ENCODE data around the gene TK1. TPM values are rescaled to one million over a fixed set of nuclear protein-coding genes. Genes with fewer than 3 reads are reported as not detected.

The TK1 gene
- polyA plus RNA-seq, 3 donors, result 0.67 to 2.0 (median 1.4) TPM

DNA sequence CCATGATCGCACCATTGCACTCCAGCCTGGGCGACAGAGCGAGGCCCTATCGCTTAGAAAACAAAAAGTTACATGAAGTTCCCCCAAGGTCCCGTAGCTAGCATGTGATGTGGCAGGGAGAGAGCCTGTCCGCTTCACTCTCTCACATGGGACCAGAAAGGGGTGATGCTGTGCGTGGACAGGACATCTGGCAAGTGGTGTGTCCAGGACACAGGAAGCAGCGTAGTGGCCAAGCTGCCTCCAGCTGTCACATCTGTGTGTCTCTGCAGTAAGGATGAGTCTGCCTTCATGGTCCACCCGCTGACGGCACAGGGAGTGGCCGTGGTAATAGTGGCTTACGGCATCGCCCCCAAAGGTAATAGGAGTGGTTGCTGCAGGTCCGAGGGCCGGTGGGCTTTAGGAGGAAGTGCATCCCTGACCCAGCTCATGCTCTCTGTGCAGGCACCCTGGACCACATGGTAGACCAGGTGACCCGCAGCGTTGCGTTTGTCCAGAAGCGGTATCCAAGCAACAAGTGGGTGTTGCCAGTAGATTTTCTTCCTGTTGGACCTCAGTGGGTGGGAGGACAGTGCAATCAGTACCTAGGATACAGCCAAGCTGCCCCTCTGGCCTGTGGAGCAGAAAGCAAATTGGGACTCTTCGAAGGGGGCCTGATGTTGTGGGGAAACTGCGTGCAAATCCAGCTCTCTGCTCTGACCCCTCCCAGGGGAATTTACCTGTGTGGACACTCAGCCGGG lies 17.7 kb upstream of the TK1 start:
- Mint-ChIP-seq H3K36me3 (peaks cover 15 to 18% of the 10 kb centered on the region in 2 donors), H3K9me3 (peaks cover 0 to 3% (median 0%) of the 10 kb centered on the region in 7 donors), H3K4me1 (peaks cover 5% of the 10 kb centered on the region), H3K27me3 (ENCODE audit: low read depth in 3 of 3) (peaks cover 0 to 3% (median 3%) of the 10 kb centered on the region in 3 donors), H3K27ac (no peak overlapping the region), H3K4me3 (no peak overlapping the region)
- WGBS (ENCODE audit: insufficient coverage), result 91% methylated on average over 21 of the region's 22 CpGs
- H3K4me3 ChIP-seq (replicated peaks in 1 of 3; ENCODE audit: low read depth in 2 of 3, low read length in 3 of 3), result no peak overlapping the region
- H3K9me3 ChIP-seq (replicated peaks in 1 of 2; ENCODE audit: control insufficient read depth in 1 of 2, insufficient read depth in 1 of 2, low read length in 2 of 2), result peaks cover 0 to 2% of the 10 kb centered on the region in 2 donors
- peaks cover 5 to 10% of the 10 kb centered on the region in 2 donors for H3K36me3 ChIP-seq (replicated peaks in 1 of 2; ENCODE audit: control insufficient read depth in 1 of 2, insufficient read depth in 2 of 2, low read length in 2 of 2)
- no peaks in the 10 kb centered on the region for H4K20me1 ChIP-seq (ENCODE audit: insufficient read depth, low read length)
- no peaks in the 10 kb centered on the region for H3K27me3 ChIP-seq (ENCODE audit: control insufficient read depth in 2 of 2, insufficient read depth in 2 of 2, low read length in 2 of 2)
- TF ChIP-seq, protein P1, sequence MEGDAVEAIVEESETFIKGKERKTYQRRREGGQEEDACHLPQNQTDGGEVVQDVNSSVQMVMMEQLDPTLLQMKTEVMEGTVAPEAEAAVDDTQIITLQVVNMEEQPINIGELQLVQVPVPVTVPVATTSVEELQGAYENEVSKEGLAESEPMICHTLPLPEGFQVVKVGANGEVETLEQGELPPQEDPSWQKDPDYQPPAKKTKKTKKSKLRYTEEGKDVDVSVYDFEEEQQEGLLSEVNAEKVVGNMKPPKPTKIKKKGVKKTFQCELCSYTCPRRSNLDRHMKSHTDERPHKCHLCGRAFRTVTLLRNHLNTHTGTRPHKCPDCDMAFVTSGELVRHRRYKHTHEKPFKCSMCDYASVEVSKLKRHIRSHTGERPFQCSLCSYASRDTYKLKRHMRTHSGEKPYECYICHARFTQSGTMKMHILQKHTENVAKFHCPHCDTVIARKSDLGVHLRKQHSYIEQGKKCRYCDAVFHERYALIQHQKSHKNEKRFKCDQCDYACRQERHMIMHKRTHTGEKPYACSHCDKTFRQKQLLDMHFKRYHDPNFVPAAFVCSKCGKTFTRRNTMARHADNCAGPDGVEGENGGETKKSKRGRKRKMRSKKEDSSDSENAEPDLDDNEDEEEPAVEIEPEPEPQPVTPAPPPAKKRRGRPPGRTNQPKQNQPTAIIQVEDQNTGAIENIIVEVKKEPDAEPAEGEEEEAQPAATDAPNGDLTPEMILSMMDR (IDR thresholded peaks at IDR 0.05), result no peak
- H3K9ac ChIP-seq (ENCODE audit: insufficient read depth, low read length, poor library complexity, severe bottlenecking), result no peak overlapping the region
- H3K27ac ChIP-seq (ENCODE audit: low read depth in 1 of 2, low read length in 2 of 2), result no peak overlapping the region
- H3K79me2 ChIP-seq (ENCODE audit: insufficient read depth, low read length), result no peaks in the 10 kb centered on the region
- intact Hi-C loops (cut with micrococcal nuclease), result no loop called here
- DNase-seq, result no peak
- no peak overlapping the region for H3K4me2 ChIP-seq (replicated peaks; ENCODE audit: extremely low read depth, low read length, poor library complexity, severe bottlenecking)
- H2AFZ ChIP-seq (ENCODE audit: insufficient read depth, low read depth, low read length, poor library complexity, severe bottlenecking), result no peak overlapping the region
- peaks cover 11 to 12% of the 10 kb centered on the region in 2 donors for H3K4me1 ChIP-seq (ENCODE audit: control insufficient read depth in 1 of 2, insufficient read depth in 2 of 2, low read length in 2 of 2)

DNA sequence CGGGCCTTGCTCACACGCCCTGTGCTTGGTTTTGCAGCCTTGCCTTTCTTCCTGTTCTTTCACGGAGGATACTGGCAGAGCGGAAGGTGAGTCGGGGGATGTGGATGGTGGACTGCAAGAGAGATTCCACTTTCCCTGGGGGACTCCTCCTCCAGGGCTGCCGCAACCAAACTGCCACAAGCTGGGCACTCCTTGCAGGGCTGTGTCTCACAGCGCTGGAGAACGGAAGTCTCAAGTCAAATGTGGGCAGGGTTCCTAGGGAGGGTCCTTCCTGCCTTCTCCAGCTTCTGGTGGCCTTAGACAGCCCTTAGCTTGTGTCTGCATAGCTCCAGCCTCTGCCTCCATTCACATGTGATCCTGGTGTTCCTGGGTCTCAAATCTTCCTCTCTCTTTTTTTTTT lies 15.8 kb upstream of the TK1 start:
- no peaks in the 10 kb centered on the region for H3K79me2 ChIP-seq (ENCODE audit: insufficient read depth, low read length)
- peaks cover 5 to 8% of the 10 kb centered on the region in 2 donors for H3K36me3 ChIP-seq (replicated peaks in 1 of 2; ENCODE audit: control insufficient read depth in 1 of 2, insufficient read depth in 2 of 2, low read length in 2 of 2)
- Mint-ChIP-seq H3K27me3 (ENCODE audit: low read depth in 3 of 3) (peaks cover 0 to 3% (median 0%) of the 10 kb centered on the region in 3 donors), H3K4me3 (no peak overlapping the region), H3K4me1 (peaks cover 18% of the 10 kb centered on the region), H3K9me3 (peaks cover 0 to 3% (median 0%) of the 10 kb centered on the region in 7 donors), H3K36me3 (peaks cover 13 to 16% of the 10 kb centered on the region in 2 donors), H3K27ac (no peak overlapping the region)
- no peak overlapping the region for H3K4me3 ChIP-seq (replicated peaks in 1 of 3; ENCODE audit: low read depth in 2 of 3, low read length in 3 of 3)
- H3K27ac ChIP-seq (ENCODE audit: low read depth in 1 of 2, low read length in 2 of 2), result no peak overlapping the region
- H3K27me3 ChIP-seq (ENCODE audit: control insufficient read depth in 2 of 2, insufficient read depth in 2 of 2, low read length in 2 of 2), result no peaks in the 10 kb centered on the region
- intact Hi-C loops (cut with micrococcal nuclease), result no loop called here
- WGBS (ENCODE audit: insufficient coverage), result 88% methylated on average over 4 of the region's 8 CpGs
- DNase-seq, result no peak
- peaks cover 0 to 4% of the 10 kb centered on the region in 2 donors for H3K9me3 ChIP-seq (replicated peaks in 1 of 2; ENCODE audit: control insufficient read depth in 1 of 2, insufficient read depth in 1 of 2, low read length in 2 of 2)
- no peak overlapping the region for H2AFZ ChIP-seq (ENCODE audit: insufficient read depth, low read depth, low read length, poor library complexity, severe bottlenecking)
- H4K20me1 ChIP-seq (ENCODE audit: insufficient read depth, low read length), result no peaks in the 10 kb centered on the region
- TF ChIP-seq, protein P1 (IDR thresholded peaks at IDR 0.05), result no peak
- H3K4me1 ChIP-seq (ENCODE audit: control insufficient read depth in 1 of 2, insufficient read depth in 2 of 2, low read length in 2 of 2), result peaks cover 25 to 27% of the 10 kb centered on the region in 2 donors
- H3K4me2 ChIP-seq (replicated peaks; ENCODE audit: extremely low read depth, low read length, poor library complexity, severe bottlenecking), result no peak overlapping the region
- no peak overlapping the region for H3K9ac ChIP-seq (ENCODE audit: insufficient read depth, low read length, poor library complexity, severe bottlenecking)
